ENCODE measurements around the gene FAM174C. TPM values are rescaled to one million over a fixed set of nuclear protein-coding genes. Genes with fewer than 3 reads are reported as not detected.

The FAM174C gene
- total RNA-seq, 1 donor from 2014 or later, result 30.0 TPM

DNA sequence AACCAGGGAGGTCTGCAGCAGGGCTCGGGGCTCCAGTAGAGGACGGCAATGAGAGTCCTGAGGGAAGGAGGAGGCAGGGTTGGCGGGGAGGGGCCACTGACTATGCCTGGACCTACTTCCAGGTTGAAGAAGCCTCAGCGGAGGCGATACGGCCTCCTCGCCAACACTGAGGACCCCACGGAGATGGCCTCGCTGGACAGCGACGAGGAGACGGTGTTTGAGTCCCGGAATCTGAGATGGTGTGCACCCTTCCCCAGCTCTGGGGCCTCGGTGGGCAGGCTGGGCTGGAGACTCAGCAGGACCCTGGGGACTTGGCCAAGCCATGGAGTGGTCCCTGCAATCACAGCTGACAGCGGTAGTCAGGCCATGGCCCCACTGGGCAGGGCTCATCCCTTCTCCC, 1.7 kb downstream of the FAM174C start:
- no peak overlapping the region for H3K4me3 Mint-ChIP-seq (ENCODE audit: low read depth)
- no peaks in the 10 kb centered on the region for H3K27me3 Mint-ChIP-seq
- TF ChIP-seq, protein P1, sequence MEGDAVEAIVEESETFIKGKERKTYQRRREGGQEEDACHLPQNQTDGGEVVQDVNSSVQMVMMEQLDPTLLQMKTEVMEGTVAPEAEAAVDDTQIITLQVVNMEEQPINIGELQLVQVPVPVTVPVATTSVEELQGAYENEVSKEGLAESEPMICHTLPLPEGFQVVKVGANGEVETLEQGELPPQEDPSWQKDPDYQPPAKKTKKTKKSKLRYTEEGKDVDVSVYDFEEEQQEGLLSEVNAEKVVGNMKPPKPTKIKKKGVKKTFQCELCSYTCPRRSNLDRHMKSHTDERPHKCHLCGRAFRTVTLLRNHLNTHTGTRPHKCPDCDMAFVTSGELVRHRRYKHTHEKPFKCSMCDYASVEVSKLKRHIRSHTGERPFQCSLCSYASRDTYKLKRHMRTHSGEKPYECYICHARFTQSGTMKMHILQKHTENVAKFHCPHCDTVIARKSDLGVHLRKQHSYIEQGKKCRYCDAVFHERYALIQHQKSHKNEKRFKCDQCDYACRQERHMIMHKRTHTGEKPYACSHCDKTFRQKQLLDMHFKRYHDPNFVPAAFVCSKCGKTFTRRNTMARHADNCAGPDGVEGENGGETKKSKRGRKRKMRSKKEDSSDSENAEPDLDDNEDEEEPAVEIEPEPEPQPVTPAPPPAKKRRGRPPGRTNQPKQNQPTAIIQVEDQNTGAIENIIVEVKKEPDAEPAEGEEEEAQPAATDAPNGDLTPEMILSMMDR (IDR thresholded peaks at IDR 0.05; ENCODE audit: unreplicated experiment), result no peak
- H3K27ac Mint-ChIP-seq, result no peak overlapping the region
- H3K9me3 Mint-ChIP-seq (ENCODE audit: low read depth), result no peaks in the 10 kb centered on the region
- peaks cover 13% of the 10 kb centered on the region for H3K4me1 Mint-ChIP-seq (ENCODE audit: low read depth)
- no peak for DNase-seq (ENCODE audit: low spot score, unreplicated experiment)
- H3K36me3 Mint-ChIP-seq (ENCODE audit: insufficient read depth), result peaks cover 16% of the 10 kb centered on the region

DNA sequence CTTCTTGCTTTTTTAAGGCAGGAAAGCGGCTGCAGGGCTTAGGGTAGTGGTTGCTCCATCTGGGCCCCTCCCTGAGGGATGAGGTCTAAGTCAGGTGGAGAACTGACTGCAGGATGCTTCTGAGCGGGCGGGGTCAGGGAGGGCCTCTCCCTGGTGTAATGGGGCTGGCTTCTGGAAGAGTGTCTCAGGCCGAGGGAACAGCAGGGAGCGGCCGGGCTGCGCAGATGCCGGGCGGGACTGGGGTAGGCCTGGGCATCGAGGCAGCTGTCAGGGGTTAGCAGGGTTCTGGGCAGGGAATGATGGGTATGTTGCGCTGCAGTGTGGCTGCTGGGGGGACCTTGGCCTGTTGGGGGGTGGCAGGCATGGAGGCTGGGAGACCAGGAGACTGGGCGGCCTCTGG, 2.7 kb downstream of the FAM174C start:
- TF ChIP-seq, protein P1 (IDR thresholded peaks at IDR 0.05; ENCODE audit: unreplicated experiment), result no peak
- Mint-ChIP-seq H3K36me3 (ENCODE audit: insufficient read depth) (peaks cover 9% of the 10 kb centered on the region), H3K4me1 (ENCODE audit: low read depth) (peaks cover 10% of the 10 kb centered on the region), H3K4me3 (ENCODE audit: low read depth) (no peak overlapping the region), H3K9me3 (ENCODE audit: low read depth) (no peaks in the 10 kb centered on the region), H3K27ac (no peak overlapping the region), H3K27me3 (no peaks in the 10 kb centered on the region)
- no peak for DNase-seq (ENCODE audit: low spot score, unreplicated experiment)

DNA sequence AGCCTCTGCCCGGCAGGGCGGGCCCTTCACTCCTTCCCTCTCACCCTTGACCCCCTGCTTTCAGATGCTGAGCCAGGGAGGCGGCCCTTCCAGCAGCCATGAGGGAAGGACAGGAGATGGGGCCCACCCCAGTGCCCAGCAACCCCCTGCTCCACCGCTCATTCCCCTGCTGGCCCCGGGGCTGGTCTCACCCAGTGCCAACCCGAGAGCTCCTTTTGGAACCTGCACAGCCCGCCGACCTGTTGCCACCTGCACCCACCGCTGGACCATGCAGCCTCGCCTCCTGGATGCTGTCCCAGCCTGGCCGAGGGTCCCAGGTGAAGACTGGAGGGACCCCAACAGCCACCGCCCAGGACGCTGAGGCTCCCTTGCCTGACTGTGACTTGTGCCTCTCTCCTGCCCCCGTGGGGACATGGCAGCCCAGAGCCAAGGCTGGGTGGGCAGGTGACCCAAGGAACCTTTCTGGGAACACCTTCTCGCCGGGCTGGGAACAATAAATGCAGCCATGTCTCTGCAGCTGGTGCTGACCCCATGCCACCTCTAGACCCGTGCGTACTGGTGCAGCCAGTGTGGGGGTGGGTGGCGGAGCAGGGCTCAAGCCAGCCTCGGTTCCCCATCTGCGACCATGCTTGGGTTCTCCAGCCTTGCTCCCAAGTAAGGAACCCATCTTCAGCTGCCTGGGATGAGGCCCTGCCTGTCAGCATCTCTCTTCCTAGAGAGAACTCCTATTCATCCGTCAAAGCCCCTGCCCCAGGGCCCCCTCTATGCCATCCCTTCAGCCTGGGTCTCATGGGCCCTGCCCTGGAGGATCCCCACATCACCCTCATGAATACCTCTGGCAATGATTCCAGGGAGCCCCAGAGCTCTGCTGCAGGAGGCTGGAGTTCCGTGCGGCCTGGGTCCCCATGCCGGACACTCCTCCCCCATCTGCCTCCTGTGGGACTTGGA, 3.7 kb downstream of the FAM174C start:
- TF ChIP-seq, protein P1 (IDR thresholded peaks at IDR 0.05; ENCODE audit: unreplicated experiment), result no peak
- H3K4me1 Mint-ChIP-seq (ENCODE audit: low read depth), result peaks cover 5% of the 10 kb centered on the region
- no peaks in the 10 kb centered on the region for H3K9me3 Mint-ChIP-seq (ENCODE audit: low read depth)
- DNase-seq (ENCODE audit: low spot score, unreplicated experiment), result no peak
- H3K36me3 Mint-ChIP-seq (ENCODE audit: insufficient read depth), result peaks cover 2% of the 10 kb centered on the region
- no peaks in the 10 kb centered on the region for H3K27me3 Mint-ChIP-seq
- peak overlapping the region; percentile 20 for H3K27ac Mint-ChIP-seq
- no peak overlapping the region for H3K4me3 Mint-ChIP-seq (ENCODE audit: low read depth)

DNA sequence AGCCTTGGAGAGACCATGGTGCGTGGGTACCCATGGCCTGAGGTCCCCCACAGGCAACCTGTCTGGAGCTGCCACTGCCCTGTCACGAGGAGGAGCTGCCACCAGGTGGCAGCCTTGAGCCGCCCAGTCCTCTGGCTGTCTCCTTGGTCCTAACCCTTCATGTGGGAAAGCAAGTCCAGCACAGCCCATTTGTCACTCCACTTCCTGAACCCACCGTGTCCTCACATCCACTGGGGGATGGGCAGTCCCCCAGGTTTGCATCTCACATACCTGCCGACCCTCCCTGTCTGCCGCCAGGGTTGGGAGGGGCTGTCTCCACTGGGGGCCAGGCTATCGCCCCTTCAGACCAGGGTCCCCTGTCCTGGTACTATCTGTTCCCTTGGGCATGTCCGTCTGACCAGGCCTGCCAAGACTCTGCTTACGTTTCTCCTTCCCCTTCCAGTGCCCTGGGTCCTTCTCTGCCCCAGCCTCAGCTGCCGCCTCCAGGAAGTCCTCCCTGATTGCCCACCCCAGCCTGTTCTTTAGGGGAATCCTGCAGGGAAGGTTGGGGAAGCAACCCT, 4.5 kb downstream of the FAM174C start:
- peaks cover 2% of the 10 kb centered on the region for H3K36me3 Mint-ChIP-seq (ENCODE audit: insufficient read depth)
- H3K4me1 Mint-ChIP-seq (ENCODE audit: low read depth), result peaks cover 8% of the 10 kb centered on the region
- DNase-seq (ENCODE audit: low spot score, unreplicated experiment), result peak; percentile 90
- no peak overlapping the region for H3K27ac Mint-ChIP-seq
- H3K9me3 Mint-ChIP-seq (ENCODE audit: low read depth), result no peaks in the 10 kb centered on the region
- no peak overlapping the region for H3K4me3 Mint-ChIP-seq (ENCODE audit: low read depth)
- peaks cover 2% of the 10 kb centered on the region for H3K27me3 Mint-ChIP-seq
- TF ChIP-seq, protein P1 (IDR thresholded peaks at IDR 0.05; ENCODE audit: unreplicated experiment), result peak; percentile 94

DNA sequence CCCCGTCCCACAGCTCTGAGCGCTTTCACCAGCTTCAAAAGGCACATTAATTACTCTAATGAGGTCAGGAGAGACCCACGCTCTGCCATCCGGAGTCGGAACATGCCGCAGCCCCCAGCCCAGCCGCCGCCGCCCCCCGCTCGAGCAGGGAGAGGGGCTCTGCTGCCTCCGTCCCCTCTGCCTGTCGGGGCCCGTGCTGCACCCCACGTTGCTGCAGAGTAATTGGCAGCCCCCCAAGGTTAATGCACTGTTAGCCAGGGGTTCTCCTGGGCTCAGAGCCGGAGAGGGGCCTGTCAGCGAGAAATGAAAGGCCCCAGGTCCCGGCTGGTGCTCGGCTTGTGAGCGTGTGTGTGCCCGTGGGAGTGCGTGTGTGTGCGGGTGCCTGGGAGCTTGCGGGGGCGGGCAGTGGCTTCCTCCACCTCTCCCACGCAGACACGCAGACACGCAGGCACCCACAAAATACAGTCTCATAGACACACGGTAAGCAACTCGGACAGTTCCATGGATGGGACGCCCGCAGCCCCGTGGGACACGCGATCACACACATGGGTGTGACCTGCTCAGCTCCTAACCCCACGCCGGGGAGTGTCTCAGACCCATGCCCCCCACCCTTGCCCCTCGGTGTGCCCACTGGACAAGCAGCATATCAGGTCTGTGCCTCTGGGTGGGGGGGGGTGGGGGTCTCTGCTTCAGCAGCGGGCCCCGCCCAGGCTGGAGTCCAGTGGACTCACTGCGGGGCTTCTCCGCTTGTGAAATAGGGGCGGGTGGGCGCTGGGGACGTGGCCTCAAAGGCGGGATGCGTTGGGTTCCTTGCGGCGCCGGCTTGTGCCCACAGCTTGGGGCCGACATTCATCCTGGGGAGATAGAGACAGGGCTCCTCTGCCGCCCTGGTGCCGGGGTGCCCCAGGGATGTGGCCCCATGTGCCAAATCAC, 5.6 kb downstream of the FAM174C start:
- H3K9me3 Mint-ChIP-seq (ENCODE audit: low read depth), result no peaks in the 10 kb centered on the region
- peaks cover 2% of the 10 kb centered on the region for H3K36me3 Mint-ChIP-seq (ENCODE audit: insufficient read depth)
- no peak for DNase-seq (ENCODE audit: low spot score, unreplicated experiment)
- peaks cover 2% of the 10 kb centered on the region for H3K27me3 Mint-ChIP-seq
- peaks cover 9% of the 10 kb centered on the region for H3K4me1 Mint-ChIP-seq (ENCODE audit: low read depth)
- H3K4me3 Mint-ChIP-seq (ENCODE audit: low read depth), result no peak overlapping the region
- TF ChIP-seq, protein P1 (IDR thresholded peaks at IDR 0.05; ENCODE audit: unreplicated experiment), result no peak
- no peak overlapping the region for H3K27ac Mint-ChIP-seq

All from progenitor cell of endocrine pancreas (in vitro differentiated cells).